ENCODE results near the gene ZNF419. TPM values are rescaled to one million over a fixed set of nuclear protein-coding genes. Genes with fewer than 3 reads are reported as not detected.

Gene ZNF419
- total RNA-seq: 14.2 and 14.5 TPM in 2 replicates

GRCh38 chr19:57487477-57488298 is at the start of gene ZNF419:
Gene ZNF419, plus strand, starts transcription at chr19:57487750. Its CDS starts 201 bp downstream, at chr19:57487951.

GRCh38 chr19:57477191-57478008 is 10.2 kb upstream of the ZNF419 start, which contains the start of gene ZNF772:
Gene ZNF772, minus strand, starts transcription at chr19:57477566. Its CDS starts 257 bp downstream, at chr19:57477309.

GRCh38 chr19:57499680-57500395 is 12.3 kb downstream of the ZNF419 start, which contains the start of gene ZNF773:
Gene ZNF773, plus strand, starts transcription at chr19:57499938. Its CDS starts 143 bp downstream, at chr19:57500081.

GRCh38 chr19:57527136-57527881 is 39.8 kb downstream of the ZNF419 start, which contains the start of gene ZNF549:
Gene ZNF549, plus strand, starts transcription at chr19:57527356. Its CDS starts 218 bp downstream, at chr19:57527574.

Other genes starting within 250 kb of the ZNF419 start
- 23.2 and 29.2 TPM in 2 replicates for gene ZNF805, start 247.1 kb upstream of the ZNF419 start, total RNA-seq
- gene ZNF460, start 207.3 kb upstream of the ZNF419 start, total RNA-seq: 43.7 and 67.3 TPM in 2 replicates
- gene ZNF543, start 167.3 kb upstream of the ZNF419 start, total RNA-seq: 7.1 and 7.3 TPM in 2 replicates
- 9.1 and 13.6 TPM in 2 replicates for gene ZNF304, start 136.5 kb upstream of the ZNF419 start, total RNA-seq
- 11.9 and 12.9 TPM in 2 replicates for gene TRAPPC2B, start 124.2 kb upstream of the ZNF419 start, total RNA-seq
- gene ZNF547, start 124.2 kb upstream of the ZNF419 start, total RNA-seq: 4.6 and 8.1 TPM in 2 replicates
- 20.3 and 27.6 TPM in 2 replicates for gene ZNF548, start 97.9 kb upstream of the ZNF419 start, total RNA-seq
- 10.6 and 17.0 TPM in 2 replicates for gene ZNF17, start 76.6 kb upstream of the ZNF419 start, total RNA-seq
- gene ZNF749, start 52.4 kb upstream of the ZNF419 start, total RNA-seq: 6.8 and 8.3 TPM in 2 replicates
- 0.34 and 0.95 TPM in 2 replicates for gene VN1R1, start 30.6 kb upstream of the ZNF419 start, total RNA-seq
- 13.3 and 22.4 TPM in 2 replicates for gene ZNF772, start 10.2 kb upstream of the ZNF419 start, total RNA-seq
- gene ZNF773, start 12.2 kb downstream of the ZNF419 start, total RNA-seq: 15.6 and 17.2 TPM in 2 replicates
- gene ZNF549, start 39.6 kb downstream of the ZNF419 start, total RNA-seq: 4.3 and 5.4 TPM in 2 replicates
- 8.6 and 8.8 TPM in 2 replicates for gene ZNF550, start 72.1 kb downstream of the ZNF419 start, total RNA-seq
- 4.4 and 5.5 TPM in 2 replicates for gene ZNF416, start 91.2 kb downstream of the ZNF419 start, total RNA-seq
- 5.2 and 7.7 TPM in 2 replicates for gene ZIK1, start 96.4 kb downstream of the ZNF419 start, total RNA-seq
- gene ZNF530, start 112.1 kb downstream of the ZNF419 start, total RNA-seq: 1.6 and 3.0 TPM in 2 replicates
- gene ZNF134, start 126.5 kb downstream of the ZNF419 start, total RNA-seq: 15.9 and 19.7 TPM in 2 replicates
- 8.8 and 11.2 TPM in 2 replicates for gene ZNF211, start 145.4 kb downstream of the ZNF419 start, total RNA-seq
- gene ZSCAN4, start 181.2 kb downstream of the ZNF419 start, total RNA-seq: not detected in 2 replicates
- gene ZNF551, start 194.2 kb downstream of the ZNF419 start, total RNA-seq: 4.4 and 4.6 TPM in 2 replicates
- gene ZNF154, start 221.5 kb downstream of the ZNF419 start, total RNA-seq: 2.8 and 6.1 TPM in 2 replicates
- gene ZNF671, start 239.9 kb downstream of the ZNF419 start, total RNA-seq: 12.0 and 12.1 TPM in 2 replicates